Measurements from ENCODE around the gene MAGI2.

Gene MAGI2

DNA sequence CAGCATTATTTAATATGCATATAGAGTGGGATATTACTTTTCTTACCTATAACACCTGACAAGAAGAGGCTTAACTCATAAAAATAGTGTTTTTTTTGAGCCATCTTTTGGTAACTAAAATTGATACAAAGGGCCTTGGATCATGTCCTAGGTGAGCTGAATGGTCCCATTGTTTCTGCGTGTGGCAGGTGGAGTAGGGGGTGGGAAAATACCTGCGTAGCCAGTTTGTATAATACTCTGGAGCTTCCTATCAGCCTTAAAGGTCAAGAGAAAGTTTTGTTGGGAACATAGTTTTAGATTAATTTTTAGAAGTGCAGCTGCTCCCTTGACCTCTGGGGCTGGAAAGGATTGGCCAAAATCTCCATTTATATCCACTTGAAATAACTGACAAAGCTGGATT is 1410.3 kb downstream of the MAGI2 start:
- no peak for DNase-seq

DNA sequence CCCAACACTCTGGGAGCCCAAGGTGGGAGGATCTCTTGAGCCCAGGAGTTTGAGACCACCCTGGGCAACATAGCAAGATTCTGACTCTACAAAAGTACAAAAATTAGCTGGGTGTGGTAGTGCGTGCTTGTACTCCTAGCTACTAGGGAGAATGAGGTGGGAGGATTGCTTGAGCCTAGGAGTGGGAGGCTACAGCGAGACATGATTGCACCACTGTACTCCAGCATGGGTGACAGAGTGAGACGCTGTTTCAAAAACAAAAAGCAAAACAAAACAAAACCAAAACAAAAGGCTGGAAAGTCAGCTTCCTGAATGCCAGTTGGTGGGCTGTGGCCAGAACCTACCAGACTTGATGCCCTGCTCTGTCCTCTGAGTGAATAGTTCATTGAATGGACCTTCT is 1412.0 kb downstream of the MAGI2 start:
- no peak for DNase-seq

DNA sequence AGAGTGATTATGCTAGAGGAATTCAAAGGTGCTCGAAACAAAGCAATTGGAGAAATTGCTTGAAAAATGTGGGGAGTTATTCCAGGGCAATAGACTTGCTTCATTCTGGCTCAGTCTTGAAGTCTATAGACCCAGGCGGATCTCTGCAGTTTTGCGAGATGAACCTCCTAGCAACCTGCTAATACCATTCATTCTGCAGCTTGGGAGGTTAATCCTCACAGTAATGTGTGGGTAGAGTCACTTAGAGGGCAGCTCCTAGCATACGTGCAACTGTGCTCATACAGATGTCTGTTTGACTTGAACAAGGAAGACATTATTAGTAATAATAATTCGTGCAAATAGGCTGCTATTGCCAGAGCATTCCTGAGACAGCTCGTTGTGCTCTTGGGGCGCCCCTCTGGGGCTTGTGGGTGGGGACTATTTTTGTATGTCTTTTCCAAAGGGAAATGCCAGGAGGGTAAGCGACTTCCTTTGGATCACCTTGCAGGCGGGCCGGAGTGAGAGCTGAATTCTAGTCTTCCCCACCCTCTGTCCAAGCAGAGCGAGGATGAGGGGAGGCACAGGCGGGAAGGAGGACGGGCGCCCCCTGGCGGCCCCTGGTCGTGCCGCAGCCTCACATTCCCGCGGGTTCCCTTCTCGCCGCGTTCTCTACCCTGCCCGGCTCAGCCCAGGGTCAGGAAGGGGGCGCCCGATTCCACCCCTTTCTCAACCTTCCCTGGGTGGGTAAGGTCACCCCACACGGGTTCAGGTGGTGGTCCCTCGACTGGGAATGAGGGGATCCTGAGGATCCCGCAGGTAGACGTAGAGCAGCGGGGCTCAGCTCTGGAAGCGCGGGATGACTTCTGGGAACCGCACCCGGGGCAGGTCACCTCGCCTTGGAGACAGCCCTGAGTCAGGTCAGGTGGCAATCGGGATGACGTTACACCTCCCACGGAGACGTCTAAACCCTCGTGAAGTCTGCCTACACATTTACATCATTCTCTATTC is 1413.4 kb downstream of the MAGI2 start:
- peak; percentile 10 for DNase-seq

DNA sequence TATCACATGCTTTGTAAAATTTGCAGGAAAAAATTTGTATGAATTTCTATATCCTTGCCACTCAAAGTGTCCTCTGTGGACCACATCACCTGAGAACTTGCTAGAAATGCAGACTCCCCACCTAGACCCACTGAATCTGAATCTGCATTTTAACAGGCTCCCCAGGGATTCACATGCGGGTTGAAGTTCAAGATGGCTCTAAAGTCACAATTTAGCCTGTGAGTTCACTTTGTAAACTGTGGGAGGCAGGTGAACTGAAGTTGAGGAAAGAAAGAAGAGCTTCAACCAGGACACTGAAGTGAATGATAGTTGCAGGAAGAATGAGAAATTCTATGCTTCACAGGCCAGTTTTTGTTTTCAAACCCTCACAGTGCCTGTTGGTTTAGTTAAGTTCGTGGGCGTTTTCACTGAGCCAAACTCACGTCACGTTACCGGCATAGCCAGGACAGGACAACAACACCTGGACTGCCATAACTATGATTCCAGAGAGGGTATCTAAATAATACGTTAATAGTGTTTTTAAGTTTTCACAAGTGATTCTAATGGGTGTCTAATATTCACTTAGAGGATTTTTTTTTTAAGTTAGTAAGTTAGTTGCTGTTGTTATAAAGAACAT is 1414.9 kb downstream of the MAGI2 start:
- no peak for DNase-seq

DNA sequence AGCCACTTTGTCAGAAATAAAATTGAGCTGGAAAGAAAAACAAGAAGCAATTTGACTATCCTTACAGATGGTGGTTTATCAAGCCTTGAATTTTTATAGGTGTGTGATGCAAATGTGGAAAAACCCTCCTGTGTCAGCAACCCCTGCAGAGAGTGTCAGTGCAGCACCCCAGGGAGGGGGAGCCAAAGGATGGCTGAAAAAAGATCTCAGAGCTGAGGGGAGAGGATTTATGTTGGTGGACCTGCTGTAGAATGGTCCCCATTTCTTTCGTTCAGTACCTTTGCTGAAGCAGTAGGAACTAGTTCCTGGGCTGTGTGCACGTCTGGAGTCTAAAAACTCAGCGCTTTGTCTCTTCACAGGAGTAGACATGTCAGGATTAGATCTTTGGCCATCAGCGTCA is 1415.9 kb downstream of the MAGI2 start:
- DNase-seq, result no peak

DNA sequence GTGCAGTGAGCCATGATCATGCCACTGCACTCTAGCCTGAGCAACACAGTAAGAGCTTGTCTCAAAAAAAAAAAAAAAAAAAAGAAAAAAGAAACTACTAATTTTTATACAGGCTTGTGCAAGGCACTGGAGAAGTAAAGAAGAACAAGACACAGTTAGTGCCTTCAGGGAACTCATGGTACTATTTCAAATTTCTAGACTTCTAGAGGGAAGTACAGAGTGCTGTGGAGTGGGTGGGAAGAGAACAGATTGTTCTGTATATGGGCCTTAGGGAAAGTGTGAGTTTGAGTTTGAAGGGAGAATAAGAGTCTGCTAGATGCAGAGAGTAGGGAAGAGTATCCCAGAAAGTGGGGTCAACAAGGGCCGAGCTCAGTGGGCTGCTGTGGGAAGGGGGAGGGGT is 1420.1 kb downstream of the MAGI2 start:
- DNase-seq, result no peak

DNA sequence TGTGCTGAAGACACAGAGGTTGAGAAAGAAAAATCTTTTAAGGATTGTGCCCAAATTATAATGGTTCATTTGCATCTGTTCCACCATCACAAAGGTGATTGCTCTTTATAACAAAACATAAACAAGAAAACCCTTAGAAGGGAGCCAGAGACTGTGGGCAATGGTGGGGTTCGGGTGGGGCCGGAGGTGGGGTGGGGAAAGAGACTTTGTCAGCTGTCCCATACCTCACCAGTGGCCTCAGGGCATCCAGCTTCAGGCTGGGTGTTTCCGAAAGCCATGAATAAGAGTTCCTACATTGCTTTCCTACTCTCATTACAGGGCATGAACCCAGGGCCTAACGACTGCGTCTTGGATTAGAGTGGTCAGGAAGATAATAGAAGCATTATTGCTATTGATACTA is 1427.0 kb downstream of the MAGI2 start:
- no peak for DNase-seq

DNA sequence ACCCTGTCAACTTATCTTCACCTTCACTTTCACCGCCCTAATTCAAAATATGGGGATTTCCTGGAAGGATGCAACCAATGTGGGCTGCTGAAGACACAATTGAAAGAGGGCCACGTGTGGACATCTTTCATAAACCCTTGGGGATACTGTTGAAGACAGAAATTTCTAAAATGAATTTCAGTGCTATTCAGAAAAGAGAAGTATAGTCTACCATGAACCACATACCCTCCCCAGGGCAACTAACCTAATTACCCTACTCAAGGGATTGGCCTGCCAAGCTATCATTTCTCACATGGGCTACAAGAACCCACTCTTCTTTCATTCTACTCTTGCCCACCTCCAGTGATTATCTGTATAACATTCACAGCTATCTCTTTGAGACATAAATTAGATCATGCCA is 1428.9 kb downstream of the MAGI2 start:
- no peak for DNase-seq

DNA sequence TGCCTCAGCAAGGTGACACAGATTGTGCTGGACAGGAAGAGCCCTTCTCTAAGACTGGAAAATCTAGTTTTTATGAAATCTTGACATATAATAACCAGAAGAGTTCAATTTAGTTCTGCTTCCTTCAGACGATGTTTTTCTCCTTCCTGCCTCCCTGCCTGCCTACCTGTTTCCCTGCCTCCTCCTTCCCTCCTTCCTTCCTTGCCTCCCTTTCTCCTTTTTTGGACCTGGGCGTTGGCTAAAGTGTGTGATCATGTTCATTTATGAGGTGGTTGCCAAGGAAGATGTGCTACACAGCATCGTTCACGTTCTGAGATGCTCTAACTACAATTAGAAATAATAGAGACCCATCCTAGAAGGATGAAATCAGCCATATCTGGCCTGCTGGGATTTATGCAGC is 1430.3 kb downstream of the MAGI2 start:
- DNase-seq, result no peak

DNA sequence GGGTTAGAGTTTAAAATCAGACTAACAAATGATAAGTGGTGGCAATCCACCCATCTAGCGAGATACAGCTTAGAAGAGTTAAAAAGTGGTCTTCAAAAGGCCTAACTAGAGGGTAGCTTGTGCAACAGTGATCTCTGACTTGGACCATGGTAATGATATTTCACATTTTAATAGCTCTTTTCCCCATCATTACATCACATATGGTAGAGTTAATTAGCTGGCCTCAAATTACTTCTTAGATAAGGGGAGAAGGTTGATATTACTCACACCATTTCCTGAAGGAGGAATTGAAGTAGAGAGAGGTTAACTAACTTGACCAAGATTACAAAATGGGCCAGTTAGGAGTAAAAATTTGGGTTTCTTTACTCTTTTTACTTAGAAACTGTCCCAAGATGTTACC is 1431.3 kb downstream of the MAGI2 start:
- DNase-seq, result no peak

DNA sequence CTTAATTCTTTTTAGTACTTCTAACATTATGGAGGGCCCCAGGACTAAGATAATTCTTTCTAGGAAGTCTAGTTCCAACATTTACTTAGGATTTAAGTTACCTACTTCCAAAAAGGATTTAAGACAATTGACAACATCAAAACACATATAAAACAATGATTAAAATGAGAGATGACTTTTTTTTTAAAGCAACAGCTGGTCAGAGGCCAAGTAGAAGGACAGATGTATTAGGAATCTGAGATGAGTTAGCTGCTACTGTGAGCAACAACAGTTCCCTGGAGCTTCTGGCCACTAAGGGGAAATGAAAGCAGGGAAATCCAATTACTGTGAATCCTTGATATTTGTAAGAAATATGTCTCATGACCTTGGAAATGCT is 1432.6 kb downstream of the MAGI2 start:
- no peak for DNase-seq

DNA sequence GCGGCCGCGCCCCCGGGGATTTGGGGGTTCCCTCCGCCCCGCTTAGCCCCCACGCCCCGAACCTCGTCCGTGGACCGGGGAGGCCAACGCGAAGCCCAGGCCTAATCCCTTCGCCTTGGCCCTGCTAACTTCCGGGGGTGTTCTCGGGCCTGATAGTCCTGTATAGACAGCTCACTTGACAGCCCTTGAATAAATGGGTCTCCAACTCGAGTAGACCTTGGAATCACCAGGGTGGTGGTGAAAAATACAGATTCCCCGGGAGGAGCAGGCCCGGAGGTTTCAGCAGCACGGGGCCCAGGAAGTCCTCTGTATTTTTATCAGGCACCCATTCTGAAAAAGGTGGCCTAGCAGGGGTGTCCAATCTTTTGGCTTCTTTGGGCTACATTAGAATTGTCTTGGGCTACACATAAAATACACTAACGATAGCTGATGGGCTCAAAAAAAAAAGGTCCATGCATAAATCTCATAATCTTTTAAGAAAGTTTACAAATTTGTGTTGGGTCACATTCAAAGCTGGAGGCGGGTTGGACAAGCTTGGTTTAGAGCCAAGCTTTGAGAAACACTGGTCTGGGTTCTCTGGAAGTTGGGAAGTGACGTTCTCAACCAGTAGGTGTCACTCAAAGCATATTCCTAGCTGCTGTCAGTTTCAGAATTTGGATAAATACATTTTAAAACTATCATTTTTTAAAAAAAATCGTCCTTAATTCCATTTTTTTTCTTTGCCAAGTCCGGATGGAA is 1433.2 kb downstream of the MAGI2 start:
- peak; percentile 77 for DNase-seq

DNA sequence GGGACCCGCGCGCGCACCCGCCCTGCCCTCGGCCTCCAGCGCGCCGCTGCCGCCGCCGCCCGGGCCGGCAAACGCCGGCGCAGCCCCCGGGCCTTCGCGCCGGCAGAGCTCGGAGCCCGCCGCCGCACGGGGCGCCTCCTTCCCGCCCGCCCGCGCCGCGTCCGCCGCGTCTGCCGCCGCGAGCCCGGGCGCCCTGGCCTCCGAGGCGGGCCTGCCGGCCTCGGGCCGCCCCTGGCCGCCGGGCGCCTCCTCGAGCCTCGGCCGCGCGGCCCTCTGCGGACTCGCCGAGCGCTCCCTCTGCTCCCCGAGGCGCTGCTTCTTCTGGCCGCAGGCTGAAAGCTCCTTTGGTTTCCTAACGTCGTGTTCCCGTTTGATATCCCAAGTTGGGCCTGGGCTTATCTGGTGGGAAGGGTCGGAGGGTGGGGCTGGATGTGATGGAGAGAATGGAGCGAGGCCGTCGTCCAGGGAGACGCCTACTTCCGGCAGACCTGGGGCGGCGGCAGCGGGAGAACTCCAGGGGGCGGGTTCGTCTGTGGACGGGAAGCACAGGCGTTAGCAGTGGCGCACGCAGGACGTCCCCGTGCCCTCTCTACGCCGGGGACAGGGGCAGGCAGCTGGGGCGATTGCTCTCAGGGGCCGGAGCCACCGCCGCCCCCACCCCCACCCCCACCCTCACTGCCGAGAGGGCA is 1433.9 kb downstream of the MAGI2 start:
- DNase-seq, result peak; percentile 84

DNA sequence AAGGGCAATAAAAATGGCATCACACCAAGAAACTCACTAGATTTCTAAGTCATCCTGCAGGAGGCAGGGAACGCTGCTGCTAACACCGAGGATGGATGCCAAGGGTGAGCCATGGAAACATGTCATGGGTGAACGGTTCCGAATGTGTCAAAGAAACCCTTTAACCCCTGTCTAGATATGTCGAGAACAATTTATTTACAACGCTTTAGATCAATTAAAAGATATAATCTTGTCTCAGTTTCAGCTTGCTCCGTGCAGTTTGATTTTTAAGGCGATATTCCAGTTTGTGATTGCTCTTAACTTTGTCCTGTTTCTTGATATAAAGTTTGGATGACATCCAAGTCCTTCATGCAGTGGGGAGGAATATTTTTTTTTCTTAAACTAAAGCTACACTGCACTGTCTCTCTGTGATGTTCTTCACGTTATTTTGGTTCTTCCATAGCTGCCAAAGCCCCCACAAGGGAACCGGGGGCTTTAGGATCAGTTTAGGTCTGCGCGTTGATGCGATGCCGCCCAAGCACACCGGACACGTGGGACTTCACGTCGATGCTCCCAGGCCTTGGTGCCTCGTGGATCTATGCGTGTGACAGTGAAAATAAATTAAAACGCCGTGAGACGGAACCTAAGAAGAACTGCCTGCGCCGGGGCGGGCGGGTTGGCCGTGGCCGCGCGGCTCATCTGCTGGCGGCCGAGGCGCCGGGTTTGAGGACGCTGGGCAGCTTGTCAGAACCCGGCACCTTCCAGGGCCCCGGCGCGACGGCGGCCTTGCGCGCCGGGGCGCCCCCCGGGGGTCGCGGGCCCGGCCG is 1434.6 kb downstream of the MAGI2 start:
- peak; percentile 45 for DNase-seq

DNA sequence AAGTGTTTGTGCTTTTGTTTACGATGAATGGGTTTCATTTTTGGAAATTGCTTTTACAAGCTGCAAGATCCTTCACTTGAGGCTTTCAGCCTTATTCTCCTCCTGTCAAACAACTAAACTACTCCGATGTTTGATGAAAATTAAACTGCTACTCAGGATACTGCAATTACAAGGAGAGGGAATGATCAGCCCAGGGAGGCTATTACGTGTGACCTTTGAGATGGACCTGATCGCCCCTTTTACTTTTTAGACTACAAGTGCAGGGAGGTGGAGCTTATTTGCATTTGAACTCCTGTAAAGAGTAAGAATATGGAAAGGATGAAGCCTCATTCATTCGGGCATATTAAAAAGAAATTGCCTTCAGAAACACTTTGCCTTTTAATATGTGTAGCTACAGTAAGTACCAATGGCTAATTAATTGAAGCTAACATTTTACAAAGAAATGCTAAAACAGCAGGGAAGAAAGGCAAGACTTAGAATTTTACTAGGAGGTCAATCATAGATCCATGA is 1435.8 kb downstream of the MAGI2 start:
- DNase-seq, result no peak

DNA sequence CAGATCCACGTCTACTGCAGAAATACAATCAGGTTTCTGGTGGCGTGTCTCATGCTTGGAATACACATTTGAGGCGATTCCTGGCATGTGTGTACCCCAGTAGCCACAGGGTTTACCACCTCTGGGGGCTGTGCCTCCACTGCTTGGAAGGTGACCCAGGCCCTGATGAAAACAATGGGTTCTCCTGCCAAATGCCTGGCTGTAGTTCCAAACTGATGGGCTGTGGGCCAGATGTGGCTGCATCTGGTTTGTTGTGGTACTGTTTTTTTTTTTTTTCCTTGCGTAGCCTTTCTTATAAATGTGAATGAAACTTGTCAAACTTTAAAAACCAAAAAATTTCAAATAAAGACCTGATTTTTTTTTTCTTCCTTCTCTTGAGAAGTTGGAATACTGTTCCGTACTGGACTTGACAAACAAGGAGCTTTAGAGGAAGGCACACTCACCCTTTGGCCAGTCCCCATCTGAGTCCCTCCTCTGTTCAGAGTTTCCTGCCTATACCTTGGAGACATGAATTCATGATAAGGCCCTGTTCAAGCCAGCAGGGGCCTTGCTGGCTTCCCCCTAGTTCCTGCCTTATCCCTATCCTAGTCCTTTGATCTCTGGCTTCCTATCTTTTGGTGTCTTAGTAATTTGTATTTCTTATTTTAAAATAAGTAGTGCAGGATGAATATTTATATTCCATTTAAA is 1437.8 kb downstream of the MAGI2 start:
- no peak for DNase-seq

DNA sequence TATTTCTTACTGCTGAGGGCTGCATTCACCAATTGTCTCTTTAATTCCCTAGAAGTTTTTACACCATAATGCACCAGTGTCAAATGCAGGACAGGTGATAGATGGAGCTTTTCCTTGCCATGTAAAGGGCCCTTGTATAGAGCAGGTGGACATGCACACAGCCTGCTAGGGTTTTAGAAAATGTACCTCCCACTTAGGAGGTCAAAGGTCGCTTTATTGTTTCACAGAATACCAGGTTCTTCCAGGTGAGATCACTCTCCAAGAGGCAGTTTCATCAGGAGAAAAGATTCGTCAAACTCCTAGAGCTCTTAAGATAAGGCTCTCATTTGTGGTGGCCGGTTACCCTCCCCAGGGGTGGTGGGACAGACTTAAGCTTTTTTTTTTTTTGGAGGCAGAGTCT is 1439.1 kb downstream of the MAGI2 start:
- DNase-seq, result no peak

DNA sequence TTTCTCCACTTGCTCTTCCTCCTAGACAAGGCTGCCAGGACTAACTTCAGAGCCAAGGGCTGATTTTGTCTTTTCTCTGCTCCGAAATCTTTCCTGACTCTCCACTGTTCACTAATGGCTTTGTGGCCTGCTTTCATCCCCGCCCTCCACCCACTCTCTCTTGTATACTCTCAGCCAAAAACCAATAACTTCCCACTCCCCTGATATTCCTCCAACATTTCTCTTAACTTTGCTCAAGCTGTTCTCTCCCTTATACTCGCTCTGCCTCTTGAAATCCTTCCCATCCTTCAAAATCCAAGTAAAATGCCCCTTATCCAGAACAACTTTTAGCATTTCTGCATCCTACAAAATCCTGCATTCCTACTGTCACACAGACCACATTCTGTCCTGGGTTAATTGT is 1440.1 kb downstream of the MAGI2 start:
- DNase-seq, result no peak

DNA sequence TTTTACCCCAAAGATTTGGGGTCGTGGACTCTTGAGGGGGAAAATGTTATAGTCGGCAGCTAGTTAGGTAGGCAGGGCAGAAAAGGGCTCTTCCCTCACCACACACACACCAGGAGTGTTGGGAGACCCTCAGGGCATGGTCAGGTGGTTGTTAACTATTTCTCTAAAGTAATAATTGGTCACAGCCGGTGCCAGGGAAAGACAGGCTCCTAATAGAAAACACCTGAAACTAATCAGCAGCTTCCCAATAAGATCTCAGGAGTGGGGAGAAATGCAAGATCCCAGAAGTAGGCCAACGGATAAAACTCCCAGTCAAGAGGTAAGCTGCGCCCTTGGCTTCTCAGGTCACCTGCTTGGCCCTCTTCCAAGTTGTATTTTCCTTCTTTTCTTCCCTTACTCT is 1441.8 kb downstream of the MAGI2 start:
- no peak for DNase-seq

DNA sequence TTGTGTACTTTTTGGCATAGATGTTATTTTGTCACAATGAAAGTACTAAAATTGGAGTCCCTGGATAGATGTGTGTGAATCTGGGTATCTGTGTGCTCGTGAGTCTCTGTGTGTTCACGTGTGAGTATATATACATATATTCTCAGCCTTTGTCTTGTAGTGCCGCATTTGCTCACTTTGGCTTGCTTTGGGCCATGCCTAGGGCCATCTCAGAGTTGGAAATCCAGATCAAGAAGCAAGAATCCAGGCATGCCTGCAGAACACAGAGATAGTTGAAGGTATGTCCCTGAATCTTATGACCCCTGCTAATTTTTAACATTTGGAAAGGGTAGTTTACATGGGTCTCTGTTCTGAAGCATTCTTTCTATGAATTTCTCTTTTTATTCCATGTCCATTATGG is 1446.2 kb downstream of the MAGI2 start:
- DNase-seq, result no peak

DNA sequence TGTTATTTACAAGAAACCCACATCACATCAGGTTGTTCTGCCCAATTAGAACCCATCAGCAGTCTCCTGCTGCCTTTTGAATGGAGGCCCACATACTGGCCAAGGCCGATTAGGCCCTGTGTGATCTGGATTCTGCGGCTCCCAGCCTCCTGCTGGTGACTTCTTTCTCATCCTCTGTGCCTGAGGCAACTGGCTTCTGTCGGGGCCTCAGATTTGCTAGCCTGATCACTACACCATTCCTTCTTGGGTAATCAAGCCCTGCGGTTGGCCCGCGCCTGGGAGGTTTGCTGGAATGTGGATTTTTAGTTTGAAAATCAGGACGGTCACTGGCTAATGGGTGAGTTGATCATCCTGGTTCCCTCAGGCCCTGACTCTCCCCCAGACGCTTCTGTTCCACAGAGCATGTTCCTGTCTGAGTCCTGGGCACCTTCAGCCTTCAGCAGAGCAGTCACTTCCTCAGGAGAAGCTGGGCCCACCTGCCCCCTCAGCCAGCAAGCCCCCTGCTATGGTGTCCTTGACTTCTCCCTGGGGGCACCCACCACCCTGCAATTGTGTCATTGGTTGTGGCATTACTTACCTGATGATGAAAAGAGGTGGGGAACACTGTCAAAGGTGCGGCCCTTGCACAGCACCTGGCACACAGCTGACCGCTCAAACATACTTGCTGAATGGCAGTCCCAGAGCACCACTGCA is 1447.3 kb downstream of the MAGI2 start:
- no peak for DNase-seq
